HG02623 (cell line): ENCODE results near the gene CDCP2.
"Not testable (repeated sequence)": the region's sequence is repeated elsewhere in the genome, so short reads cannot be mapped to it uniquely, and the experiment has no call there.

Experiments
- ATAC-seq: cut with Tn5 transposase; IDR thresholded peaks from one replicate; pipeline ENCODE4 v1.9.1; 2021; ENCODE audit warnings: moderate library complexity; ENCODE audit not compliant: unreplicated experiment

The CDCP2 gene

DNA sequence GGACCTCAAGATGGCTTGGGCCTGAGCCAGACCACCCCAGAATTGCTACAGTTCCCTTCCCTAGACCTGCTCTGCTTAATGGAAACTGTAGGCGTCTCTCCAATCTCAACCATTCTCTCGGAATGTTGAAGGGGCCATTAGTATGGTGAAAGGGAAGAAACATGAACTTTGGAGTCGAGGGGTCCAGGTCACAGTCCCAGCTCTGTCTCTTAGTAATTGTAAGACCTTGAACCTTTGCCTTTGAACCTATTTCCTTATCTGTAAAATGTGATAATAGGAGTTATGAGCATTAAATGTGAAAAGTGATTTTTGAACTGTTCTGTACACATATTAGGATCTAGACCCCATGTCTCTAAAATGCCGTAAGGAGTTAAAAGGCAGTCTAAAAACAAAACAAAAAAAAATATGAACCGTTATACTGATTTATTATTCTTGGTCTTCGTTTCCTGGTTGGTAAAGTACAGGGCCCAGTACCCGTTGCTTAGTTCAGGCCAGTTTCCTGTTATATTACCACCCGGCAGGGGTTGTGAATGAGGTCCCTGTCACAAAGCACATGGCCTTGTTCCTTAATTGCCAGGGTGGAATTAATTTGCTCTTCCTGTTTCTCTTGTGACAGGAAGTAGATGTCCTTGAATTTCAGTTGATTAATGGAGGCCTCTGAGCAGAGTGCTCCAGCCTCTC lies 57.1 kb downstream of the CDCP2 start:
- no peak for ATAC-seq

DNA sequence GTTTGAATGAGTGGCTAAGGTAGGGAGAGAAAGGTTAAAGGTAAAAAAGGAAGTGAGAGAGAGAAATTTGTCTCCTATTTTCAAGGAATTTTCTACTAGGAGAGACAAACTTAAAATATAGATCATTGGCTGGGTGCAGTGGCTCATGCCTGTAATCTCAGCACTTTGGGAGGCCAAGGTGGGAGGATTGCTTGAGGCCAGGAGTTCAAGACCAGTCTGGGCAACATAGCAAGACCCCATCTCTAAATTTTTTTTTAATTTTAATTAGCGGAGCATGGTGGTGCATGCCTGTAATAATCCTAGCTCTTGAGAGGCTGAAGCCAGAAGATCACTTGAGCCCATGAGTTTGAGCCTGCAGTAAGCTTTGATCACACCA lies 58.1 kb downstream of the CDCP2 start:
- not testable (repeated sequence) for ATAC-seq

GRCh38 chr1:54094001-54094729 lies 58.6 kb downstream of the CDCP2 start:
- no peak for ATAC-seq

DNA sequence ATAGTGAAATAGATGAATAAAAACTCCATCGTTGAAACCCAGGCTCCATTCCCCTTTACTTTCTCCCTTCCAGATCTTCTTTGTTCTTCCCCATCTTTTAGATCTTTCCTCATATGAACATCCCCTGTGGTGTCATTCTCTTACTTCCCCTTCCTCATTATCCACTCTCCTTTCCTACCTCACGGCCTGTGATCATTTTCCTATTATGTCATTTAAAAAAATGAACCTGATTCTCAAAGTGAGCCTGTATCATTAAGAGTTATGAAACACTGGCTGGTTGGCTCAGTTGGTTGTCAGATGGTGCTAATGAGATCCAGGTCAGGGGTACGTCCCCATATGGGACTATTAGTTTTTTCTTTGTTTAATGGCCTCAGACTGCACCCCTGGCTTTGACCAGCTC lies 61.1 kb downstream of the CDCP2 start:
- ATAC-seq, result no peak

DNA sequence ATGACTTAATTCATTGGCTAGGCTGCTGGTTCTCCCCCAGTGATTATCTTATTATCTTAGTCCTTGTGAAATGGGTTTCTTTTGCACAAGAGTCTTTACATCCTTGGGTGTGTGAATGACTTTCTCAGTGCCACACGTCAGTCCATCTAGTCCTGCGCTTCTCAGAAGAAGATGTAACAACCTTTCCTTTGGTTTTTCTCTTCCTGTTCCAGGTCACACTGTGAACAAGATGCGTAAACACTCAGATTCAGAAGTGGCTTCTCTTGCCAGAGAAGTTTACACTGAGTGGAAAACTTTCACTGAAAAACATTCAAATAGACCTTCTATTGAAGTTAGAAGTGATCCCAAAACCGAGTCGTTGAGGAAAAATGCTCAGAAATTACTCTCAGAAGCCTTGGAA lies 64.4 kb downstream of the CDCP2 start:
- ATAC-seq, result no peak

DNA sequence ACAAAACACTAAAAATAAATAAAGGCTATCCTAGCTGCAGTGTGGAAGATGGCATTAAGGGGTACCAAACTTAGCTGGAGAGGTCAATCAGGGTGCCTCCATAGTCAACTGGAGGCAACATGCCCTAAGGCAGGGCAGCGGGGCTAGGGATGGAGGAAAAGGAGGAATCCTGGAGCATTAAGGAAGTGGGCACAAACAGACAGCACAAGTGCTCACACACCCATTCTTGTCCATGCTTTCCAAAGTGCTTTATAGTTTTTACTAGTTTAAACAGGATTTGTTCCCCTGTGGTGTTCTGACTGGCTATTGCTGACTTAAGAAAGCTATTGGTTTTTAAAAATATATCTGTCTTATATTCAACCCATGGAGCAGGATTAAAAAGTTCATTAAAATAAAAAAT lies 66.0 kb downstream of the CDCP2 start:
- ATAC-seq, result no peak

- no peak for ATAC-seq
Observed at GRCh38 chr1:54084794-54085193, 68.0 kb downstream of the CDCP2 start.
